ENCODE results near the gene AKAP9.

DNA sequence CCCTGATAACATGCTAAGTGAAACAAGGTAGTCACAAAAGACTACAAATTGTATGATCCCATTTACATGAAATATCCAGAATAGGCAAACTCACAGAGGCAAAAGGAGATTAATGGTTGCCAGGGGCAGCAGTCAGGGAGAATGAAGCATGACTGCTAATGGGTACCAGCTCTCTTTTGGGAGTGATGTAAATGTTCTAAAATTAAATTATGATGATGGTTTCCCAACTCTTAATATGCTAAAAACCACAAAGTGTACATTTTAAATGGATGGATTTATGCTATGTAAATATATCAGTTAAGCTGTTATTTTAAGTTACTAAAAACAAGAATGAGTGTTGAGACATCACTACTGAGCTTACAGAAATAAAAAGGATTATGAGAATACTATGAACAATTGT is 181.0 kb downstream of the AKAP9 start:
- TF ChIP-seq POLR2A (IDR thresholded peaks at IDR 0.05; ENCODE audit: low read length) = no peak
- TF ChIP-seq GATA1 (IDR thresholded peaks at IDR 0.05; ENCODE audit: low read depth, low read length) = no peak

All from erythroblast (primary cell).